Liver (tissue), 9 donors: ENCODE measurements around the gene SMOC2. TPM values are rescaled to one million over a fixed set of nuclear protein-coding genes. Genes with fewer than 3 reads are reported as not detected.

ENCODE experiments used
- DNase-seq: peaks from one replicate; pipeline ENCODE4 v3.0.0-alpha.2; 2017; ENCODE audit warnings: low spot score
- H3K27ac ChIP-seq, 2 donors: one replicate each; pipeline ENCODE4 v1.7.0; 2013; ENCODE audit warnings: inconsistent platforms in 2 of 2, low read length in 2 of 2, control low read depth in 1 of 2, low read depth in 1 of 2, mild to moderate bottlenecking in 1 of 2
- H3K27me3 ChIP-seq, 4 donors: one replicate each; pipeline versions ENCODE4 v1.6.1 to v1.7.0; 2013; ENCODE audit warnings: low read length in 3 of 4, inconsistent platforms in 1 of 4, mild to moderate bottlenecking in 1 of 4, moderate library complexity in 1 of 4; ENCODE audit not compliant: control insufficient read depth in 4 of 4, insufficient read depth in 4 of 4
- H3K36me3 ChIP-seq, 4 donors: one replicate each; pipeline versions ENCODE4 v1.6.1 to v1.7.0; 2013; ENCODE audit warnings: low read length in 3 of 4, mild to moderate bottlenecking in 3 of 4, low read depth in 1 of 4, moderate library complexity in 1 of 4; ENCODE audit not compliant: control insufficient read depth in 4 of 4, insufficient read depth in 3 of 4
- H3K4me1 ChIP-seq, 4 donors: one replicate each; pipeline versions ENCODE4 v1.6.1 to v1.7.0; 2013; ENCODE audit warnings: low read length in 3 of 4, mild to moderate bottlenecking in 3 of 4, moderate library complexity in 1 of 4; ENCODE audit not compliant: control insufficient read depth in 4 of 4, insufficient read depth in 4 of 4
- H3K4me3 ChIP-seq, 3 donors: one replicate each; pipeline versions ENCODE4 v1.6.1 to v1.7.0; 2013; ENCODE audit warnings: low read length in 3 of 3, control low read depth in 1 of 3, low read depth in 1 of 3, mild to moderate bottlenecking in 1 of 3
- H3K9ac ChIP-seq, 2 donors: one replicate each; pipeline ENCODE4 v1.7.0; 2013; ENCODE audit warnings: low read length in 2 of 2, mild to moderate bottlenecking in 2 of 2, moderate library complexity in 2 of 2, control low read depth in 1 of 2, low read depth in 1 of 2
- H3K9me3 ChIP-seq, 4 donors: one replicate each; pipeline versions ENCODE4 v1.6.1 to v1.7.0; 2013; ENCODE audit warnings: low read length in 3 of 4; ENCODE audit not compliant: control insufficient read depth in 4 of 4
- EGR1 ChIP-seq, 2 donors: IDR thresholded peaks; 2 replicates each; pipeline ENCODE4 v1.6.1; 2016 to 2018; ENCODE audit warnings: antibody characterized with exemption in 2 of 2, low read depth in 2 of 2
- FOXA1 ChIP-seq: IDR thresholded peaks from 2 replicates; pipeline ENCODE4 v1.6.1; 2016; ENCODE audit warnings: antibody characterized with exemption
- FOXA2 ChIP-seq: IDR thresholded peaks from 2 replicates; pipeline ENCODE4 v1.6.1; 2016; ENCODE audit warnings: antibody characterized with exemption
- GABPA ChIP-seq, 2 donors: IDR thresholded peaks in 1 of 2; conservative IDR thresholded peaks in 1 of 2; 2 replicates each; pipeline ENCODE4 v1.6.1; 2016; ENCODE audit warnings: antibody characterized with exemption in 2 of 2, mild to moderate bottlenecking in 1 of 2, moderate library complexity in 1 of 2
- HNF4A ChIP-seq, 2 donors: conservative IDR thresholded peaks; 2 replicates each; pipeline ENCODE4 v1.6.1; 2016; ENCODE audit warnings: antibody characterized with exemption in 2 of 2, mild to moderate bottlenecking in 2 of 2
- HNF4G ChIP-seq: IDR thresholded peaks from 2 replicates; pipeline ENCODE4 v1.6.1; 2016; ENCODE audit warnings: antibody characterized with exemption
- JUND ChIP-seq, 2 donors: IDR thresholded peaks; 2 replicates each; pipeline ENCODE4 v1.6.1; 2016; ENCODE audit warnings: antibody characterized with exemption in 2 of 2
- NR2F2 ChIP-seq: IDR thresholded peaks from 2 replicates; pipeline ENCODE4 v1.6.1; 2016; ENCODE audit warnings: antibody characterized with exemption
- RAD21 ChIP-seq, 2 donors: IDR thresholded peaks; 2 replicates each; pipeline ENCODE4 v1.6.1; 2016; ENCODE audit warnings: antibody characterized with exemption in 2 of 2, mild to moderate bottlenecking in 2 of 2
- RXRA ChIP-seq, 2 donors: IDR thresholded peaks; 2 replicates each; pipeline ENCODE4 v1.6.1; 2017 to 2018; ENCODE audit warnings: antibody characterized with exemption in 2 of 2, mild to moderate bottlenecking in 1 of 2
- SP1 ChIP-seq: IDR thresholded peaks from 2 replicates; pipeline ENCODE4 v1.6.1; 2018; ENCODE audit warnings: antibody characterized with exemption, mild to moderate bottlenecking
- TAF1 ChIP-seq: conservative IDR thresholded peaks from 2 replicates; pipeline ENCODE4 v1.6.1; 2016; ENCODE audit warnings: antibody characterized with exemption, mild to moderate bottlenecking
- YY1 ChIP-seq: IDR thresholded peaks from 2 replicates; pipeline ENCODE4 v1.6.1; 2016; ENCODE audit warnings: antibody characterized with exemption, mild to moderate bottlenecking
- WGBS: extraction: QIAGEN DNeasy Blood & Tissue Kit; methylation state at CpG from one replicate; pipeline ENCODE4 v1.1.7; 2013; 5-methylcytosine and 5-hydroxymethylcytosine counted together
- polyA plus RNA-seq, 2 donors: library from polyadenylated mRNA; stranded (reverse) in 1 of 2; unstranded in 1 of 2; fragments of 200-250 nt in 1 of 2; fragments of >200 nt in 1 of 2; fragmentation: Nextera tagmentation in 1 of 2; extraction: Ambion mirVana in 1 of 2; gene quantifications; one replicate each; pipeline versions ENCODE4 v1.2.1 to v1.2.3, GENCODE V29; 2013 to 2015
- total RNA-seq, 2 donors: library from RNA; depleted of rRNA; stranded (reverse); fragments of >200 nt; gene quantifications; one replicate each; pipeline ENCODE4 v1.2.3, GENCODE V29; 2014
- TF ChIP-seq, protein P1 (sequence below): IDR thresholded peaks from 2 replicates; pipeline ENCODE4 v1.6.1; 2016; ENCODE audit warnings: antibody characterized with exemption
- TF ChIP-seq, protein P2 (sequence below): IDR thresholded peaks from 2 replicates; pipeline ENCODE4 v1.6.1; 2016; ENCODE audit warnings: antibody characterized with exemption
- TF ChIP-seq, protein P3 (sequence below): IDR thresholded peaks from 2 replicates; pipeline ENCODE4 v1.6.1; 2016; ENCODE audit warnings: antibody characterized with exemption
- TF ChIP-seq, protein P4 (sequence below): IDR thresholded peaks from 2 replicates; pipeline ENCODE4 v1.6.1; 2016; ENCODE audit warnings: antibody characterized with exemption, mild to moderate bottlenecking
- TF ChIP-seq, protein P5 (sequence below): fragments of 150-350 bp; IDR thresholded peaks from 2 replicates; pipeline ENCODE4 v1.5.1; 2017; ENCODE audit warnings: improper control_type of control experiment, low read depth, low read length; ENCODE audit not compliant: missing input control
- donor health status: healthy.
- donor health status: healthy.
- donor health status: healthy.
- donor health status: healthy.
- donor health status: healthy.

The SMOC2 gene
- total and polyA plus RNA-seq, 4 donors, result 0.23 to 1.9 (median 1.1) TPM

DNA sequence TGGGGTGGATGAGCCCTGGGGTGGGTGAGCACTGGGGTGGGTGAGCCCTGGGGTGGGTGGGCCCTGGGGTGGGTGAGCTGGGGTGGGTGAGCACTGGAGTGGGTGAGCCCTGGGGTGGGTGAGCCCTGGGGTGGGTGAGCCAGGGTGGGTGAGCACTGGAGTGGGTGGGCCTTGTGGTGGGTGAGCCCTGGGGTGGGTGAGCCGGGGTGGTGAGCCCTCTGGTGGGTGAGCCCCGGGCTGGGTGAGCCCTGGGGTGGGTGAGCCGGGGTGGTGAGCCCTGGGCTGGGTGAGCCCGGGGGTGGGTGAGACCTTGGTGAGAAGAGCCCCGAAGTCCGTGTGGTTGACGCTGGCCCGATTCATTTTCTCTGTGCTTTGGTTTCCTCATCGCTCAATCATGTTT, 18.6 kb downstream of the SMOC2 start:
- H3K27me3 ChIP-seq, result peaks cover 0 to 5% (median 0%) of the 10 kb centered on the region in 4 donors
- DNase-seq, result no peak
- no peak overlapping the region for H3K27ac ChIP-seq
- WGBS, result 94% methylated on average over 9 of the region's 9 CpGs
- H3K36me3 ChIP-seq, result no peaks in the 10 kb centered on the region
- TF ChIP-seq HNF4G (no peak), YY1 (no peak), EGR1 (IDR thresholded peaks at IDR 0.05; ENCODE audit: low read depth in 2 of 2) (no peak), SP1 (no peak), NR2F2 (no peak)
- TF ChIP-seq, protein P1, sequence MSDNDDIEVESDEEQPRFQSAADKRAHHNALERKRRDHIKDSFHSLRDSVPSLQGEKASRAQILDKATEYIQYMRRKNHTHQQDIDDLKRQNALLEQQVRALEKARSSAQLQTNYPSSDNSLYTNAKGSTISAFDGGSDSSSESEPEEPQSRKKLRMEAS, result no peak
- TF ChIP-seq, protein P2, sequence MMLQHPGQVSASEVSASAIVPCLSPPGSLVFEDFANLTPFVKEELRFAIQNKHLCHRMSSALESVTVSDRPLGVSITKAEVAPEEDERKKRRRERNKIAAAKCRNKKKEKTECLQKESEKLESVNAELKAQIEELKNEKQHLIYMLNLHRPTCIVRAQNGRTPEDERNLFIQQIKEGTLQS, result no peak
- no peak overlapping the region for H3K9ac ChIP-seq
- no peaks in the 10 kb centered on the region for H3K4me1 ChIP-seq
- H3K4me3 ChIP-seq, result no peak overlapping the region
- no peaks in the 10 kb centered on the region for H3K9me3 ChIP-seq

DNA sequence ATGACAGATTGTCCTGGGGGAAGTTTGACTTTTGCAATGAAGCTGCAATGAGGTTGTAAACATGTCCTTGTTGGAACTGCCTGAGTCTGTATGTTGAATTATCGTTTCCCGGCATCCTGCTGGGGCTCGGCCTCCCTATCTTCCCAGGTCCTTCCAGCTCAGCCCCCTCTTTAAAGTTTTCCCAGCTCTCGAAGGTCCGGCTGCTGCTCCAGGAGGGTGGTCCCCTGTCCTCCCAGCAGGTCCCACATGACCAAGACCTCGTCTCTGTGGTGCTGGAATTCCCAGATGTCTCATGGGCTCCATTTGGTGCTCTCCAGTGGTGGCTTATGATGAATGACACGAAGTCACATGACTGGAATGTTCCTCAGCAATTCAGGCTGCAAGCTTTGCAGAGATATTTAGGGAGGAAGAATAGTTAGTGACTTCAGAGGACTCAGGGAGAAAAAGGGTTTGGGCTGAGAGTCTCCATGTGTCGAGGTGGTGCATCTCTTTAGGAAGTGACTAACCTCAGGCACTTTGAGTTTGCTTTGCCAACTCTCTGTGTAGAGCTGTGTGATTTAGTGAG, 21.4 kb downstream of the SMOC2 start:
- Histone ChIP-seq H3K9ac (no peak overlapping the region), H3K9me3 (no peaks in the 10 kb centered on the region), H3K36me3 (no peaks in the 10 kb centered on the region), H3K27ac (no peak overlapping the region), H3K4me1 (no peaks in the 10 kb centered on the region), H3K4me3 (no peak overlapping the region), H3K27me3 (peaks cover 0 to 5% (median 2%) of the 10 kb centered on the region in 4 donors)
- DNase-seq, result no peak
- no peak for TF ChIP-seq RXRA (IDR thresholded peaks at IDR 0.05)
- no peak for TF ChIP-seq YY1
- TF ChIP-seq NR2F2, result no peak
- TF ChIP-seq RAD21 (IDR thresholded peaks at IDR 0.05), result no peak
- no peak for TF ChIP-seq SP1
- no peak for TF ChIP-seq HNF4G
- no peak for TF ChIP-seq TAF1
- no peak for TF ChIP-seq JUND (IDR thresholded peaks at IDR 0.05)
- TF ChIP-seq, protein P2, result no peak
- TF ChIP-seq EGR1 (IDR thresholded peaks at IDR 0.05; ENCODE audit: low read depth in 2 of 2), result no peak
- TF ChIP-seq, protein P3, sequence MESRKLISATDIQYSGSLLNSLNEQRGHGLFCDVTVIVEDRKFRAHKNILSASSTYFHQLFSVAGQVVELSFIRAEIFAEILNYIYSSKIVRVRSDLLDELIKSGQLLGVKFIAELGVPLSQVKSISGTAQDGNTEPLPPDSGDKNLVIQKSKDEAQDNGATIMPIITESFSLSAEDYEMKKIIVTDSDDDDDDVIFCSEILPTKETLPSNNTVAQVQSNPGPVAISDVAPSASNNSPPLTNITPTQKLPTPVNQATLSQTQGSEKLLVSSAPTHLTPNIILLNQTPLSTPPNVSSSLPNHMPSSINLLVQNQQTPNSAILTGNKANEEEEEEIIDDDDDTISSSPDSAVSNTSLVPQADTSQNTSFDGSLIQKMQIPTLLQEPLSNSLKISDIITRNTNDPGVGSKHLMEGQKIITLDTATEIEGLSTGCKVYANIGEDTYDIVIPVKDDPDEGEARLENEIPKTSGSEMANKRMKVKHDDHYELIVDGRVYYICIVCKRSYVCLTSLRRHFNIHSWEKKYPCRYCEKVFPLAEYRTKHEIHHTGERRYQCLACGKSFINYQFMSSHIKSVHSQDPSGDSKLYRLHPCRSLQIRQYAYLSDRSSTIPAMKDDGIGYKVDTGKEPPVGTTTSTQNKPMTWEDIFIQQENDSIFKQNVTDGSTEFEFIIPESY, result no peak
- TF ChIP-seq, protein P1, result no peak
- no peak for TF ChIP-seq HNF4A (conservative IDR thresholded peaks at IDR 0.05)
- no peak for TF ChIP-seq GABPA (IDR thresholded peaks at IDR 0.05 in 1 of 2, conservative IDR thresholded peaks at IDR 0.05 in 1 of 2)
- TF ChIP-seq, protein P4, sequence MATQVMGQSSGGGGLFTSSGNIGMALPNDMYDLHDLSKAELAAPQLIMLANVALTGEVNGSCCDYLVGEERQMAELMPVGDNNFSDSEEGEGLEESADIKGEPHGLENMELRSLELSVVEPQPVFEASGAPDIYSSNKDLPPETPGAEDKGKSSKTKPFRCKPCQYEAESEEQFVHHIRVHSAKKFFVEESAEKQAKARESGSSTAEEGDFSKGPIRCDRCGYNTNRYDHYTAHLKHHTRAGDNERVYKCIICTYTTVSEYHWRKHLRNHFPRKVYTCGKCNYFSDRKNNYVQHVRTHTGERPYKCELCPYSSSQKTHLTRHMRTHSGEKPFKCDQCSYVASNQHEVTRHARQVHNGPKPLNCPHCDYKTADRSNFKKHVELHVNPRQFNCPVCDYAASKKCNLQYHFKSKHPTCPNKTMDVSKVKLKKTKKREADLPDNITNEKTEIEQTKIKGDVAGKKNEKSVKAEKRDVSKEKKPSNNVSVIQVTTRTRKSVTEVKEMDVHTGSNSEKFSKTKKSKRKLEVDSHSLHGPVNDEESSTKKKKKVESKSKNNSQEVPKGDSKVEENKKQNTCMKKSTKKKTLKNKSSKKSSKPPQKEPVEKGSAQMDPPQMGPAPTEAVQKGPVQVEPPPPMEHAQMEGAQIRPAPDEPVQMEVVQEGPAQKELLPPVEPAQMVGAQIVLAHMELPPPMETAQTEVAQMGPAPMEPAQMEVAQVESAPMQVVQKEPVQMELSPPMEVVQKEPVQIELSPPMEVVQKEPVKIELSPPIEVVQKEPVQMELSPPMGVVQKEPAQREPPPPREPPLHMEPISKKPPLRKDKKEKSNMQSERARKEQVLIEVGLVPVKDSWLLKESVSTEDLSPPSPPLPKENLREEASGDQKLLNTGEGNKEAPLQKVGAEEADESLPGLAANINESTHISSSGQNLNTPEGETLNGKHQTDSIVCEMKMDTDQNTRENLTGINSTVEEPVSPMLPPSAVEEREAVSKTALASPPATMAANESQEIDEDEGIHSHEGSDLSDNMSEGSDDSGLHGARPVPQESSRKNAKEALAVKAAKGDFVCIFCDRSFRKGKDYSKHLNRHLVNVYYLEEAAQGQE, result no peak
- TF ChIP-seq FOXA1, result no peak
- TF ChIP-seq, protein P5, sequence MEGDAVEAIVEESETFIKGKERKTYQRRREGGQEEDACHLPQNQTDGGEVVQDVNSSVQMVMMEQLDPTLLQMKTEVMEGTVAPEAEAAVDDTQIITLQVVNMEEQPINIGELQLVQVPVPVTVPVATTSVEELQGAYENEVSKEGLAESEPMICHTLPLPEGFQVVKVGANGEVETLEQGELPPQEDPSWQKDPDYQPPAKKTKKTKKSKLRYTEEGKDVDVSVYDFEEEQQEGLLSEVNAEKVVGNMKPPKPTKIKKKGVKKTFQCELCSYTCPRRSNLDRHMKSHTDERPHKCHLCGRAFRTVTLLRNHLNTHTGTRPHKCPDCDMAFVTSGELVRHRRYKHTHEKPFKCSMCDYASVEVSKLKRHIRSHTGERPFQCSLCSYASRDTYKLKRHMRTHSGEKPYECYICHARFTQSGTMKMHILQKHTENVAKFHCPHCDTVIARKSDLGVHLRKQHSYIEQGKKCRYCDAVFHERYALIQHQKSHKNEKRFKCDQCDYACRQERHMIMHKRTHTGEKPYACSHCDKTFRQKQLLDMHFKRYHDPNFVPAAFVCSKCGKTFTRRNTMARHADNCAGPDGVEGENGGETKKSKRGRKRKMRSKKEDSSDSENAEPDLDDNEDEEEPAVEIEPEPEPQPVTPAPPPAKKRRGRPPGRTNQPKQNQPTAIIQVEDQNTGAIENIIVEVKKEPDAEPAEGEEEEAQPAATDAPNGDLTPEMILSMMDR, result no peak
- no peak for TF ChIP-seq FOXA2
- WGBS, result 68% methylated on average over 8 of the region's 8 CpGs
